Vagina (tissue), 2 donors: ENCODE data around the gene VGLL2. TPM values are rescaled to one million over a fixed set of nuclear protein-coding genes. Genes with fewer than 3 reads are reported as not detected.

Source experiments
- DNase-seq, 2 donors: peaks; one replicate each; pipeline ENCODE4 v3.0.0-alpha.2; 2017; ENCODE audit errors: extremely low spot score in 2 of 2
- H3K27ac ChIP-seq: fragments of 200-600 bp; sonication (generic); one replicate; pipeline ENCODE4 v1.5.1; 2019
- H3K27me3 ChIP-seq: fragments of 200-600 bp; sonication (generic); one replicate; pipeline ENCODE4 v1.5.1; 2019
- H3K36me3 ChIP-seq, 2 donors: fragments of 200-600 bp; sonication (generic); one replicate each; pipeline ENCODE4 v1.5.1; 2017 to 2019
- H3K4me1 ChIP-seq: fragments of 200-600 bp; sonication (generic); one replicate; pipeline ENCODE4 v1.5.1; 2019
- H3K4me3 ChIP-seq, 2 donors: fragments of 200-600 bp; sonication (generic); 1 replicate in 1 of 2; 2 replicates in 1 of 2; pipeline ENCODE4 v1.5.1; 2016 to 2019
- H3K9me3 ChIP-seq: fragments of 200-600 bp; sonication (generic); one replicate; pipeline ENCODE4 v1.5.1; 2019
- POLR2A ChIP-seq, 2 donors: fragments of 450-650 bp; IDR thresholded peaks; one replicate each; pipeline ENCODE4 v1.6.1; 2017; ENCODE audit warnings: antibody characterized with exemption in 2 of 2, mild to moderate bottlenecking in 2 of 2, moderate library complexity in 2 of 2
- POLR2AphosphoS5 ChIP-seq, 2 donors: sonication (generic); formaldehyde crosslinking; IDR thresholded peaks; one replicate each; pipeline ENCODE4 v1.9.0; 2017; ENCODE audit warnings: antibody characterized with exemption in 2 of 2, mild to moderate bottlenecking in 2 of 2, low read depth in 1 of 2; ENCODE audit not compliant: insufficient read depth in 1 of 2
- intact Hi-C: fragments of 100-400 bp; cut with DNase I; formaldehyde crosslinking; loops from one replicate; pipeline ENCODE4 v1.15.1; 2023
- total RNA-seq: library from RNA; depleted of rRNA; stranded (reverse); fragments of >200 nt; gene quantifications from one replicate; pipeline ENCODE4 v1.2.3, GENCODE V29; 2016
- TF ChIP-seq, protein P1 (sequence below), 3 experiments: fragments of 450-650 bp in 2 of 3; fragments of 200-600 bp in 1 of 3; sonication (generic) in 1 of 3; IDR thresholded peaks; one replicate each; pipeline ENCODE4 v1.5.1; 2017 to 2019; ENCODE audit warnings: antibody characterized with exemption in 3 of 3, mild to moderate bottlenecking in 2 of 3, moderate library complexity in 2 of 3

The VGLL2 gene
- total RNA-seq, 1 donor from 2014 or later = not detected

DNA sequence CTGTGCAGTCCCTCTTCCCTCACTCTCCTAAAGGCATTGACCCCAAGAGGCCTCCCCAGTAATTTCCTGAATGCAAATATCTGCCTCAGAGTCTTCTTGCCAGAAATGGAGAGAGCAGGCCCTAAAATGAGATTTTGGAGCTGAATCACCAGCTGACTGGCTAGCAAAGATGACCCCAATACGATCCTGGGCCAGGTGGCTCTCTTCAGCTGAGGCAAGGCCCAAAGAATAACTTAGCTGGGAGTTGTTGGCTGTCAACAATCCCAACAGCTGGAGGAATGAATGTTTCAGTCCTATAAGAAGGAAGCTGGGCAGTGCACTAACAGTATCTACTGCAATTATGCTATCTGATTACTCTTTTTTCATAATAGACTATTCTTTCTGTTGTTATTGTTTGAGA is 37.2 kb upstream of the VGLL2 start:
- Histone ChIP-seq H3K4me3 (no peak overlapping the region), H3K36me3 (no peaks in the 10 kb centered on the region), H3K4me1 (no peaks in the 10 kb centered on the region), H3K27ac (no peak overlapping the region), H3K9me3 (no peaks in the 10 kb centered on the region), H3K27me3 (no peaks in the 10 kb centered on the region)
- intact Hi-C loops = no loop called here
- no peak for DNase-seq
- TF ChIP-seq, protein P1, sequence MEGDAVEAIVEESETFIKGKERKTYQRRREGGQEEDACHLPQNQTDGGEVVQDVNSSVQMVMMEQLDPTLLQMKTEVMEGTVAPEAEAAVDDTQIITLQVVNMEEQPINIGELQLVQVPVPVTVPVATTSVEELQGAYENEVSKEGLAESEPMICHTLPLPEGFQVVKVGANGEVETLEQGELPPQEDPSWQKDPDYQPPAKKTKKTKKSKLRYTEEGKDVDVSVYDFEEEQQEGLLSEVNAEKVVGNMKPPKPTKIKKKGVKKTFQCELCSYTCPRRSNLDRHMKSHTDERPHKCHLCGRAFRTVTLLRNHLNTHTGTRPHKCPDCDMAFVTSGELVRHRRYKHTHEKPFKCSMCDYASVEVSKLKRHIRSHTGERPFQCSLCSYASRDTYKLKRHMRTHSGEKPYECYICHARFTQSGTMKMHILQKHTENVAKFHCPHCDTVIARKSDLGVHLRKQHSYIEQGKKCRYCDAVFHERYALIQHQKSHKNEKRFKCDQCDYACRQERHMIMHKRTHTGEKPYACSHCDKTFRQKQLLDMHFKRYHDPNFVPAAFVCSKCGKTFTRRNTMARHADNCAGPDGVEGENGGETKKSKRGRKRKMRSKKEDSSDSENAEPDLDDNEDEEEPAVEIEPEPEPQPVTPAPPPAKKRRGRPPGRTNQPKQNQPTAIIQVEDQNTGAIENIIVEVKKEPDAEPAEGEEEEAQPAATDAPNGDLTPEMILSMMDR (IDR thresholded peaks at IDR 0.05) = no peak
- TF ChIP-seq POLR2AphosphoS5 (IDR thresholded peaks at IDR 0.05; ENCODE audit: insufficient read depth in 1 of 2, low read depth in 1 of 2) (no peak), POLR2A (IDR thresholded peaks at IDR 0.05) (no peak)

DNA sequence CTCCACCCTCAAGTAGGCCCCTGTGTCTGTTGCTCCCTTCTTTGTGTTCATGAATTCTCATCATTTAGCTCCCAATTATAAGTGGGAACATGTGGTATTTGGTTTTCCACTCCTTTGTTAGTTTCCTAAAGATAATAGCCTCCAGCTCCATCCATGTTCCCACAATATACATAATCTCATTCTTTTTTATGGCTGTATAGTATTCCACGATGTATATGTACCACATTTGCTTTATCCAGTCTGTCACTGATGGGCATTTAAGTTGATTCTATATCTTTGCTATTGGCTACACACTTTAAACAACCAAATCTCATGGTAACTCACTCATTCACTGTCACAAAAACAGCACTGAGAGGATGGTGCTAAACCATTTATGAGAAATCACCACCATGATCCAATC is 35.5 kb upstream of the VGLL2 start:
- H3K27me3 ChIP-seq = no peaks in the 10 kb centered on the region
- no peaks in the 10 kb centered on the region for H3K4me1 ChIP-seq
- no peak for DNase-seq
- no peak overlapping the region for H3K4me3 ChIP-seq
- intact Hi-C loops = no loop called here
- no peaks in the 10 kb centered on the region for H3K36me3 ChIP-seq
- TF ChIP-seq POLR2AphosphoS5 (IDR thresholded peaks at IDR 0.05; ENCODE audit: insufficient read depth in 1 of 2, low read depth in 1 of 2) (no peak), POLR2A (IDR thresholded peaks at IDR 0.05) (no peak)
- TF ChIP-seq, protein P1 (IDR thresholded peaks at IDR 0.05) = no peak
- no peak overlapping the region for H3K27ac ChIP-seq
- H3K9me3 ChIP-seq = no peaks in the 10 kb centered on the region

DNA sequence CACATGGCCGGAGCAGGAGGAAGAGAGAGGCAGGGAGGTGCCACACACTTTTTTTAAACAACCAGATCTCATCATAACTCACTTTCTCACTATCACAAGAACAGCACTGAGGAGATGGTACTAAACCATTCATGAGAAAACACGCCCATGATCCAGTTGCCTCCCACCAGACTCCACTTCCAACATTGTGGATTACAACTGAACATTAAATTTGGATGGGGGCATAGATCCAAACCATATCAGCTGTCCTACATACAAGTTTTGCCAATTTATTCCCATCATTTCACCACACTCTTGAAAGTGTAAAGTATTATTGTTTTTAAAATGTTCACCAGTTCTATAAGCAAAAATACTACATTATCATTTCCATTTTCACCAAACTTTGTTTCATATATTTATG is 33.9 kb upstream of the VGLL2 start:
- Histone ChIP-seq H3K27me3 (no peaks in the 10 kb centered on the region), H3K36me3 (no peaks in the 10 kb centered on the region), H3K9me3 (no peaks in the 10 kb centered on the region), H3K4me3 (no peak overlapping the region), H3K27ac (no peak overlapping the region), H3K4me1 (no peaks in the 10 kb centered on the region)
- TF ChIP-seq, protein P1 (IDR thresholded peaks at IDR 0.05) = no peak
- TF ChIP-seq POLR2AphosphoS5 (IDR thresholded peaks at IDR 0.05; ENCODE audit: insufficient read depth in 1 of 2, low read depth in 1 of 2) (no peak), POLR2A (IDR thresholded peaks at IDR 0.05) (no peak)
- intact Hi-C loops = no loop called here
- DNase-seq = no peak

DNA sequence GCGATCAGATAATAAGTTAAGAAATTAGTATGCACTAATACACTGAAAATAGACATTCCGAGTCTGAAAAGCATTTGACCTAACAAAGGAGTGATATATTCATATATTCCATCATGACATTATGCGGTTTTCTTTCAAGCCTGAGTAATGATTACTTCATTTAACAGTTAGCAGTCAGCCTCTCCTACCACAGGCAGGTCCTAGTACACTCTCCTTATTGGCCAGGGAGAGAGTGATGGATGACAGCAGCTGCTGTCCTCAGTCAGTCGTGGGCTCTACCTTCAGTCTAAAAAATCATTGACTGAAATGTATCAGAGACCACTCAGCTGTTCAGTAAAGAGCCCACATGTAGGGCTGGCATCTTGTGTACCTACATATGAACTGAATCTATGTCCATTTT is 33.2 kb upstream of the VGLL2 start:
- H3K27ac ChIP-seq = no peak overlapping the region
- H3K36me3 ChIP-seq = no peaks in the 10 kb centered on the region
- H3K4me1 ChIP-seq = no peaks in the 10 kb centered on the region
- no peaks in the 10 kb centered on the region for H3K27me3 ChIP-seq
- no peak overlapping the region for H3K4me3 ChIP-seq
- no peaks in the 10 kb centered on the region for H3K9me3 ChIP-seq
- no peak for DNase-seq
- no peak for TF ChIP-seq POLR2A (IDR thresholded peaks at IDR 0.05)
- TF ChIP-seq, protein P1 (IDR thresholded peaks at IDR 0.05) = no peak
- intact Hi-C loops = no loop called here

DNA sequence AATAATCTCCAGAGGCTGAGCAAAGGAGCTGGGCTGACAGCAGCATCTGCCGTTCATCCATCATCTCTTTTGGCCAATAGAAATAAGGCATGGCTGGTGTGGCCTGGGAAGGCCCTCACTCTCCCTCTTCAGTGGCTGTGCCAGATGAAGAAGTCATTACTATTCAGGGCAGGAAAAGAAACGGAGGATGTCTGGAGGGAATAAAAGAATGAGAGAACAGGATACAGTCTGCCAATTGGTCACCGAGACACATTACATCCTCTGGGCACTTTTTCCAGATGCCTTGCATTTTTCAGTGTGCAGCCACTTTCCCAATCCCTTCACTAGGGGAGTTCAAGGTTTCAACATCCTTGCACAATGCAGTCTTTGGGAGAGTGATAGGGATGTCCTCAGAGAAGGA is 32.2 kb upstream of the VGLL2 start:
- Histone ChIP-seq H3K4me3 (no peak overlapping the region), H3K36me3 (no peaks in the 10 kb centered on the region), H3K27ac (no peak overlapping the region), H3K27me3 (no peaks in the 10 kb centered on the region), H3K4me1 (no peaks in the 10 kb centered on the region), H3K9me3 (no peaks in the 10 kb centered on the region)
- intact Hi-C loops = no loop called here
- TF ChIP-seq, protein P1 (IDR thresholded peaks at IDR 0.05) = no peak
- TF ChIP-seq POLR2AphosphoS5 (IDR thresholded peaks at IDR 0.05; ENCODE audit: insufficient read depth in 1 of 2, low read depth in 1 of 2) (no peak), POLR2A (IDR thresholded peaks at IDR 0.05) (no peak)
- DNase-seq = no peak
